Sciatic nerve (tissue), 2 donors: ENCODE measurements around the gene DNM2. TPM values are rescaled to one million over a fixed set of nuclear protein-coding genes. Genes with fewer than 3 reads are reported as not detected.
"Not testable (repeated sequence)": the region's sequence is repeated elsewhere in the genome, so short reads cannot be mapped to it uniquely, and the experiment has no call there.

Source experiments
- ATAC-seq: fragments of 200-7000 bp; cut with Tn5 transposase; one replicate; pipeline ENCODE4 v1.9.1; 2020; ENCODE audit warnings: mild to moderate bottlenecking, moderate library complexity
- DNase-seq: peaks from one replicate; pipeline ENCODE4 v3.0.0-alpha.2; 2020; ENCODE audit warnings: low spot score
- intact Hi-C: fragments of 100-400 bp; cut with DNase I; formaldehyde crosslinking; loops from one replicate; pipeline ENCODE4 v1.14.2; 2022
- microRNA-seq: library from miRNA; unstranded; fragments of <30 nt; microRNA quantifications from one replicate; pipeline ENCODE4 v1.2.0, GENCODE V29; 2020
- total RNA-seq: library from RNA; stranded (reverse); fragmentation: NEBNext Ultra II Directional; extraction: Animal tissue kit (Norgen Biotek cat#: 25700); gene quantifications from one replicate; pipeline ENCODE4 v1.2.1, GENCODE V29; 2021
- donor health status: DM: no; HTN: no; CAD: no.
- donor health status: DM: no; HTN: no; CAD: no.

Gene DNM2
- total RNA-seq, 1 donor from 2014 or later, result 136 TPM

- intact Hi-C loops, result loop anchor here (10.0 kb wide), 1 partner anchor 54 kb away; the partner anchor contains the start of genes TIMM29 and YIPF2
- DNase-seq (peak; percentile 99), ATAC-seq (peak; percentile 96)
These were observed 153.2 kb downstream of the DNM2 start, which contains the start of gene CARM1 for GRCh38 chr19:10870955-10871603. Gene CARM1 (plus strand): TSS chr19:10871553. CDS start chr19:10871703, 150 bp downstream.

- DNase-seq (peak; percentile 80), ATAC-seq (peak; percentile 2)
- intact Hi-C loops, result loop anchor here (10.0 kb wide), 1 partner anchor 53 kb away; the partner anchor contains the start of genes TIMM29 and YIPF2
These were observed 154.0 kb downstream of the DNM2 start for GRCh38 chr19:10871711-10872545.

- intact Hi-C loops, result loop anchor here (10.0 kb wide), 1 partner anchor 52 kb away; the partner anchor contains the start of genes TIMM29 and YIPF2
- DNase-seq (no peak), ATAC-seq (no peak)
These were observed 154.7 kb downstream of the DNM2 start for GRCh38 chr19:10872546-10873107.

- intact Hi-C loops, result loop anchor here (10.0 kb wide), 1 partner anchor 51 kb away; the partner anchor contains the start of genes TIMM29 and YIPF2
- DNase-seq (no peak), ATAC-seq (no peak)
These were observed 156.1 kb downstream of the DNM2 start for GRCh38 chr19:10874024-10874423.

- intact Hi-C loops, result loop anchor here (10.0 kb wide), 1 partner anchor 48 kb away; the partner anchor contains the start of genes TIMM29 and YIPF2
- DNase-seq (no peak), ATAC-seq (peak; percentile 23)
These were observed 158.8 kb downstream of the DNM2 start for GRCh38 chr19:10876459-10877240.

- intact Hi-C loops, result loop anchor here (10.0 kb wide), 1 partner anchor 47 kb away; the partner anchor contains the start of genes TIMM29 and YIPF2
- not testable (repeated sequence) for ATAC-seq, DNase-seq
These were observed 159.7 kb downstream of the DNM2 start for GRCh38 chr19:10877608-10878007.

GRCh38 chr19:10878253-10878652, 160.4 kb downstream of the DNM2 start:
- ATAC-seq, result no peak
- DNase-seq, result no peak
- intact Hi-C loops, result loop anchor here (10.0 kb wide), 1 partner anchor 47 kb away; the partner anchor contains the start of genes TIMM29 and YIPF2

Small RNA genes lying within 50 kb of the gene (microRNA-seq; reads per million reads assigned to microRNA genes)
- gene MIR199A1, result not detected
- not detected for gene MIR4748
- gene MIR638, result not detected
- not detected for gene MIR6793

Other genes with a start within 250 kb of the DNM2 start
- 63.9 TPM for gene KEAP1, start 214.7 kb upstream of the DNM2 start, total RNA-seq
- gene S1PR5, start 200.6 kb upstream of the DNM2 start, total RNA-seq, result 0.53 TPM
- 15.1 TPM for gene ATG4D, start 174.2 kb upstream of the DNM2 start, total RNA-seq
- 25.0 TPM for gene KRI1, start 152.1 kb upstream of the DNM2 start, total RNA-seq
- 14.9 TPM for gene CDKN2D, start 149.1 kb upstream of the DNM2 start, total RNA-seq
- gene AP1M2, start 130.8 kb upstream of the DNM2 start, total RNA-seq, result not detected
- gene SLC44A2, start 92.5 kb upstream of the DNM2 start, total RNA-seq, result 281 TPM
- 198 TPM for gene ILF3, start 63.7 kb upstream of the DNM2 start, total RNA-seq
- gene QTRT1, start 16.6 kb upstream of the DNM2 start, total RNA-seq, result 43.8 TPM
- gene TMED1, start 118.1 kb downstream of the DNM2 start, total RNA-seq, result 20.0 TPM
- 2.7 TPM for gene C19orf38, start 130.3 kb downstream of the DNM2 start, total RNA-seq
- 33.3 TPM for gene CARM1, start 153.5 kb downstream of the DNM2 start, total RNA-seq
- 33.1 TPM for gene YIPF2, start 210.6 kb downstream of the DNM2 start, total RNA-seq
- gene TIMM29, start 210.7 kb downstream of the DNM2 start, total RNA-seq, result 14.4 TPM
- 77.8 TPM for gene SMARCA4, start 243.0 kb downstream of the DNM2 start, total RNA-seq